IPS DF 4.7 (cell line): ENCODE data around the gene ADD3.

Source experiments
- DNase-seq: peaks from one replicate; pipeline ENCODE4 v3.0.0-alpha.2; 2013; ENCODE audit warnings: low spot score; ENCODE audit errors: extremely low read depth

Gene ADD3

GRCh38 chr10:110150981-110151380 lies 143.2 kb downstream of the ADD3 start:
- no peak for DNase-seq

- no peak for DNase-seq
These were observed 143.7 kb downstream of the ADD3 start for GRCh38 chr10:110151467-110151866.

- no peak for DNase-seq
These were observed 144.2 kb downstream of the ADD3 start for GRCh38 chr10:110151971-110152370.

GRCh38 chr10:110153396-110153795 lies 145.6 kb downstream of the ADD3 start:
- no peak for DNase-seq

- DNase-seq: no peak
These were observed 148.3 kb downstream of the ADD3 start for GRCh38 chr10:110156046-110156445.

- no peak for DNase-seq
These were observed 150.5 kb downstream of the ADD3 start for GRCh38 chr10:110158051-110159005.

- DNase-seq: no peak
These were observed 152.3 kb downstream of the ADD3 start for GRCh38 chr10:110160081-110160480.

- no peak for DNase-seq
These were observed 152.7 kb downstream of the ADD3 start for GRCh38 chr10:110160522-110160921.

- DNase-seq: no peak
These were observed 155.0 kb downstream of the ADD3 start for GRCh38 chr10:110162741-110163145.

GRCh38 chr10:110163192-110163773 lies 155.5 kb downstream of the ADD3 start:
- no peak for DNase-seq

- no peak for DNase-seq
These were observed 156.1 kb downstream of the ADD3 start for GRCh38 chr10:110163841-110164240.

GRCh38 chr10:110165239-110165638 lies 157.5 kb downstream of the ADD3 start:
- DNase-seq: no peak

GRCh38 chr10:110167149-110167548 lies 159.4 kb downstream of the ADD3 start:
- no peak for DNase-seq

GRCh38 chr10:110168601-110169481 lies 161.1 kb downstream of the ADD3 start:
- DNase-seq: peak; percentile 71

GRCh38 chr10:110169586-110169985 lies 161.8 kb downstream of the ADD3 start:
- DNase-seq: no peak

- DNase-seq: no peak
These were observed 162.6 kb downstream of the ADD3 start for GRCh38 chr10:110170142-110170971.

- no peak for DNase-seq
These were observed 163.2 kb downstream of the ADD3 start for GRCh38 chr10:110171032-110171431.

- no peak for DNase-seq
These were observed 164.4 kb downstream of the ADD3 start for GRCh38 chr10:110172155-110172554.

- DNase-seq: no peak
These were observed 166.4 kb downstream of the ADD3 start for GRCh38 chr10:110174201-110174600.

GRCh38 chr10:110174816-110175215 lies 167.0 kb downstream of the ADD3 start:
- no peak for DNase-seq

GRCh38 chr10:110175406-110175805 lies 167.6 kb downstream of the ADD3 start:
- no peak for DNase-seq
